ENCODE results near the gene MEMO1. TPM values are rescaled to one million over a fixed set of nuclear protein-coding genes. Genes with fewer than 3 reads are reported as not detected.

Gene MEMO1
- polyA plus RNA-seq, 1 of the 3 experiments (the other 2 are of a cell fraction): 54.3 TPM

DNA sequence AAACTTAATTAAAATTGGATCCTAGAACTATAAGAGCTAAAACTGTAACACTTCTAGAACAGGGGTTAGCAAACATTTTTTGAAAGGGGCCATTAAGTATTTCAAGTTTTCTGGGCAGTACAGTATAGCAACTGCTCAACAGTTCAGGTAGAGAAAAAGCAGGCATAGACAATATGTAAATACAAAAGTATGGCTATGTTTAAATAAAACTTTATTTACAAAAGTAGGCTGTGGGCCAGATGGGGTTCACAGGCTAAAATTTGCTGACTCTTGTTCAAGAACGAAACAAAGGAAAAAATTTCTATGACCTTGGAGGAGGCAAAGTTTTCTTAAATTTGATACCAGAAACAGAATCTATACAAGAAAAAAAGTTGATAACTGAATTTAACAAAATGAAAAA lies 114.5 kb downstream of the MEMO1 start:
- Histone ChIP-seq H3K27ac (ENCODE audit: low read depth in 2 of 2, low read length in 1 of 2) (no peak overlapping the region), H3K36me3 (replicated peaks in 1 of 2; ENCODE audit: control insufficient read depth in 1 of 2, insufficient read depth in 2 of 2, low read length in 1 of 2) (peaks cover 11 to 56% of the 10 kb centered on the region in 2 experiments), H3F3A (replicated peaks; ENCODE audit: insufficient read depth) (no peaks in the 10 kb centered on the region), H3K27me3 (ENCODE audit: insufficient read depth) (no peaks in the 10 kb centered on the region), H3K4me2 (no peak overlapping the region), H3K4me3 (ENCODE audit: low read depth in 2 of 2, low read length in 1 of 2) (no peak overlapping the region), H3K4me1 (ENCODE audit: control insufficient read depth in 1 of 2, insufficient read depth in 2 of 2, low read depth in 1 of 2, low read length in 1 of 2) (no peaks in the 10 kb centered on the region), H3K9ac (no peak overlapping the region), H3K9me2 (no peaks in the 10 kb centered on the region), H3K9me3 (0 out of 2 replicates have a peak, but pooled peaks cover 12% of the 10 kb centered on the region), H4K20me1 (ENCODE audit: insufficient read depth) (no peaks in the 10 kb centered on the region), H2AFZ (ENCODE audit: low read depth) (no peak overlapping the region), H3K79me2 (ENCODE audit: insufficient read depth) (peaks cover 13% of the 10 kb centered on the region)
- no peak for TF ChIP-seq FOSL2 (IDR thresholded peaks at IDR 0.05; ENCODE audit: borderline replicate concordance, low read depth)
- no peak for TF ChIP-seq NRF1 (IDR thresholded peaks at IDR 0.05; ENCODE audit: low read depth, low read length)
- no peak for TF ChIP-seq YY1 (IDR thresholded peaks at IDR 0.05; ENCODE audit: low read depth)
- TF ChIP-seq, protein P1, sequence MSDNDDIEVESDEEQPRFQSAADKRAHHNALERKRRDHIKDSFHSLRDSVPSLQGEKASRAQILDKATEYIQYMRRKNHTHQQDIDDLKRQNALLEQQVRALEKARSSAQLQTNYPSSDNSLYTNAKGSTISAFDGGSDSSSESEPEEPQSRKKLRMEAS (IDR thresholded peaks at IDR 0.05; ENCODE audit: low read depth): no peak
- no peak for TF ChIP-seq GATA2 (CRISPR knock-in tag; IDR thresholded peaks at IDR 0.05)
- TF ChIP-seq, protein P2, sequence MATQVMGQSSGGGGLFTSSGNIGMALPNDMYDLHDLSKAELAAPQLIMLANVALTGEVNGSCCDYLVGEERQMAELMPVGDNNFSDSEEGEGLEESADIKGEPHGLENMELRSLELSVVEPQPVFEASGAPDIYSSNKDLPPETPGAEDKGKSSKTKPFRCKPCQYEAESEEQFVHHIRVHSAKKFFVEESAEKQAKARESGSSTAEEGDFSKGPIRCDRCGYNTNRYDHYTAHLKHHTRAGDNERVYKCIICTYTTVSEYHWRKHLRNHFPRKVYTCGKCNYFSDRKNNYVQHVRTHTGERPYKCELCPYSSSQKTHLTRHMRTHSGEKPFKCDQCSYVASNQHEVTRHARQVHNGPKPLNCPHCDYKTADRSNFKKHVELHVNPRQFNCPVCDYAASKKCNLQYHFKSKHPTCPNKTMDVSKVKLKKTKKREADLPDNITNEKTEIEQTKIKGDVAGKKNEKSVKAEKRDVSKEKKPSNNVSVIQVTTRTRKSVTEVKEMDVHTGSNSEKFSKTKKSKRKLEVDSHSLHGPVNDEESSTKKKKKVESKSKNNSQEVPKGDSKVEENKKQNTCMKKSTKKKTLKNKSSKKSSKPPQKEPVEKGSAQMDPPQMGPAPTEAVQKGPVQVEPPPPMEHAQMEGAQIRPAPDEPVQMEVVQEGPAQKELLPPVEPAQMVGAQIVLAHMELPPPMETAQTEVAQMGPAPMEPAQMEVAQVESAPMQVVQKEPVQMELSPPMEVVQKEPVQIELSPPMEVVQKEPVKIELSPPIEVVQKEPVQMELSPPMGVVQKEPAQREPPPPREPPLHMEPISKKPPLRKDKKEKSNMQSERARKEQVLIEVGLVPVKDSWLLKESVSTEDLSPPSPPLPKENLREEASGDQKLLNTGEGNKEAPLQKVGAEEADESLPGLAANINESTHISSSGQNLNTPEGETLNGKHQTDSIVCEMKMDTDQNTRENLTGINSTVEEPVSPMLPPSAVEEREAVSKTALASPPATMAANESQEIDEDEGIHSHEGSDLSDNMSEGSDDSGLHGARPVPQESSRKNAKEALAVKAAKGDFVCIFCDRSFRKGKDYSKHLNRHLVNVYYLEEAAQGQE (IDR thresholded peaks at IDR 0.05; ENCODE audit: low read depth, low read length): no peak
- TF ChIP-seq TCF12 (IDR thresholded peaks at IDR 0.05): no peak
- no peak for TF ChIP-seq JUND (IDR thresholded peaks at IDR 0.05)
- TF ChIP-seq, protein P3, sequence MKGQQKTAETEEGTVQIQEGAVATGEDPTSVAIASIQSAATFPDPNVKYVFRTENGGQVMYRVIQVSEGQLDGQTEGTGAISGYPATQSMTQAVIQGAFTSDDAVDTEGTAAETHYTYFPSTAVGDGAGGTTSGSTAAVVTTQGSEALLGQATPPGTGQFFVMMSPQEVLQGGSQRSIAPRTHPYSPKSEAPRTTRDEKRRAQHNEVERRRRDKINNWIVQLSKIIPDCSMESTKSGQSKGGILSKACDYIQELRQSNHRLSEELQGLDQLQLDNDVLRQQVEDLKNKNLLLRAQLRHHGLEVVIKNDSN (IDR thresholded peaks at IDR 0.05; ENCODE audit: borderline replicate concordance, low read depth): no peak
- no peak for TF ChIP-seq RFX5 (IDR thresholded peaks at IDR 0.05; ENCODE audit: low read length)
- TF ChIP-seq CHD2 (IDR thresholded peaks at IDR 0.05; ENCODE audit: low read length, partially characterized antibody): no peak
- 100% methylated on average over 1 of the region's 1 CpG for WGBS (ENCODE audit: low lambda C conversion rate)
- CTCF ChIA-PET: interaction anchor here (1.9 kb wide), 1 partner anchor 9 kb away, joined by 6 read pairs; no protein-coding TSS in a partner anchor
- POLR2A ChIA-PET: no interaction called here
- DNase-seq: no peak

DNA sequence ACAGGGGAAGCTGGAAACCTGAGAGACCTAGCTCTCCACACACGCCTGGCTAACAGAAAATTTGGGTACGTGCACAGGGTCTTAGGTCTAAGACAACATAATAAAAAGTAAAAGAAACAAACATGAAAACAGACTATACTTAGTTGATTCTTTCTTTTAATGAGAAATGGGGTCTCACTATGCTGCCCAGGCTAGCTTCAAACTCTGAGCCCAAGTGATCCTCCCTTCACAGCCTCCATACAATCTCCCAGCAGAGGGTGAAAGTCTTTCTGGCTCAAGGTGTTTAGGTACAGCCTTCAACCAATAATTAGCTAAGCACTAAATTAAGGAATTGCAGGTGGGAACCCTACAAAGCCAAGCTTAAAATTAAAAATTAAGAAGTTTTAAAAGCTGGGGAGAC lies 116.2 kb downstream of the MEMO1 start:
- H3K9me3 ChIP-seq: 0 out of 2 replicates have a peak, but pooled peaks cover 12% of the 10 kb centered on the region
- no peak overlapping the region for H3K27ac ChIP-seq (ENCODE audit: low read depth in 2 of 2, low read length in 1 of 2)
- TF ChIP-seq RFX5 (IDR thresholded peaks at IDR 0.05; ENCODE audit: low read length) (no peak), RAD21 (IDR thresholded peaks at IDR 0.05; ENCODE audit: low read length) (no peak), RCOR1 (IDR thresholded peaks at IDR 0.05; ENCODE audit: low read length) (no peak), TCF12 (IDR thresholded peaks at IDR 0.05) (no peak), FOXJ3 (CRISPR knock-in tag; IDR thresholded peaks at IDR 0.05) (no peak), ELF1 (IDR thresholded peaks at IDR 0.05) (no peak)
- TF ChIP-seq, protein P4, sequence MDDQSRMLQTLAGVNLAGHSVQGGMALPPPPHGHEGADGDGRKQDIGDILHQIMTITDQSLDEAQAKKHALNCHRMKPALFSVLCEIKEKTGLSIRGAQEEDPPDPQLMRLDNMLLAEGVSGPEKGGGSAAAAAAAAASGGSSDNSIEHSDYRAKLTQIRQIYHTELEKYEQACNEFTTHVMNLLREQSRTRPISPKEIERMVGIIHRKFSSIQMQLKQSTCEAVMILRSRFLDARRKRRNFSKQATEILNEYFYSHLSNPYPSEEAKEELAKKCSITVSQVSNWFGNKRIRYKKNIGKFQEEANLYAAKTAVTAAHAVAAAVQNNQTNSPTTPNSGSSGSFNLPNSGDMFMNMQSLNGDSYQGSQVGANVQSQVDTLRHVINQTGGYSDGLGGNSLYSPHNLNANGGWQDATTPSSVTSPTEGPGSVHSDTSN (IDR thresholded peaks at IDR 0.05): no peak
- TF ChIP-seq, protein P5, sequence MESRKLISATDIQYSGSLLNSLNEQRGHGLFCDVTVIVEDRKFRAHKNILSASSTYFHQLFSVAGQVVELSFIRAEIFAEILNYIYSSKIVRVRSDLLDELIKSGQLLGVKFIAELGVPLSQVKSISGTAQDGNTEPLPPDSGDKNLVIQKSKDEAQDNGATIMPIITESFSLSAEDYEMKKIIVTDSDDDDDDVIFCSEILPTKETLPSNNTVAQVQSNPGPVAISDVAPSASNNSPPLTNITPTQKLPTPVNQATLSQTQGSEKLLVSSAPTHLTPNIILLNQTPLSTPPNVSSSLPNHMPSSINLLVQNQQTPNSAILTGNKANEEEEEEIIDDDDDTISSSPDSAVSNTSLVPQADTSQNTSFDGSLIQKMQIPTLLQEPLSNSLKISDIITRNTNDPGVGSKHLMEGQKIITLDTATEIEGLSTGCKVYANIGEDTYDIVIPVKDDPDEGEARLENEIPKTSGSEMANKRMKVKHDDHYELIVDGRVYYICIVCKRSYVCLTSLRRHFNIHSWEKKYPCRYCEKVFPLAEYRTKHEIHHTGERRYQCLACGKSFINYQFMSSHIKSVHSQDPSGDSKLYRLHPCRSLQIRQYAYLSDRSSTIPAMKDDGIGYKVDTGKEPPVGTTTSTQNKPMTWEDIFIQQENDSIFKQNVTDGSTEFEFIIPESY (IDR thresholded peaks at IDR 0.05; ENCODE audit: borderline replicate concordance, low read depth): no peak
- H3K4me2 ChIP-seq: no peak overlapping the region
- no peaks in the 10 kb centered on the region for H3K9me2 ChIP-seq
- no peaks in the 10 kb centered on the region for H3F3A ChIP-seq (replicated peaks; ENCODE audit: insufficient read depth)
- H3K27me3 ChIP-seq (ENCODE audit: insufficient read depth): no peaks in the 10 kb centered on the region
- H3K9ac ChIP-seq: no peak overlapping the region
- ChIA-PET POLR2A (no interaction called here), CTCF (interaction anchor here (0.6 to 1.8 kb wide), 2 partner anchors 18 to 652 kb away, joined by 3 to 5 read pairs; no protein-coding TSS in a partner anchor)
- H3K36me3 ChIP-seq (replicated peaks in 1 of 2; ENCODE audit: control insufficient read depth in 1 of 2, insufficient read depth in 2 of 2, low read length in 1 of 2): peaks cover 21 to 58% of the 10 kb centered on the region in 2 experiments
- DNase-seq: no peak
- no peaks in the 10 kb centered on the region for H4K20me1 ChIP-seq (ENCODE audit: insufficient read depth)
- H3K4me3 ChIP-seq (ENCODE audit: low read depth in 2 of 2, low read length in 1 of 2): no peak overlapping the region
- 100% methylated on average over 2 of the region's 2 CpGs for WGBS (ENCODE audit: low lambda C conversion rate)
- peaks cover 7% of the 10 kb centered on the region for H3K79me2 ChIP-seq (ENCODE audit: insufficient read depth)
- H2AFZ ChIP-seq (ENCODE audit: low read depth): no peak overlapping the region
- H3K4me1 ChIP-seq (ENCODE audit: control insufficient read depth in 1 of 2, insufficient read depth in 2 of 2, low read depth in 1 of 2, low read length in 1 of 2): no peaks in the 10 kb centered on the region
